ENCODE data around the gene FBXL14.

The FBXL14 gene

GRCh38 chr12:1619587-1619986 is 25.2 kb upstream of the FBXL14 start:
- DNase-seq (ENCODE audit: extremely low read depth, low read depth), result no peak
- H3K4me3 ChIP-seq (replicated peaks; ENCODE audit: low read depth, low read length), result no peak overlapping the region
- TF ChIP-seq, protein P1, sequence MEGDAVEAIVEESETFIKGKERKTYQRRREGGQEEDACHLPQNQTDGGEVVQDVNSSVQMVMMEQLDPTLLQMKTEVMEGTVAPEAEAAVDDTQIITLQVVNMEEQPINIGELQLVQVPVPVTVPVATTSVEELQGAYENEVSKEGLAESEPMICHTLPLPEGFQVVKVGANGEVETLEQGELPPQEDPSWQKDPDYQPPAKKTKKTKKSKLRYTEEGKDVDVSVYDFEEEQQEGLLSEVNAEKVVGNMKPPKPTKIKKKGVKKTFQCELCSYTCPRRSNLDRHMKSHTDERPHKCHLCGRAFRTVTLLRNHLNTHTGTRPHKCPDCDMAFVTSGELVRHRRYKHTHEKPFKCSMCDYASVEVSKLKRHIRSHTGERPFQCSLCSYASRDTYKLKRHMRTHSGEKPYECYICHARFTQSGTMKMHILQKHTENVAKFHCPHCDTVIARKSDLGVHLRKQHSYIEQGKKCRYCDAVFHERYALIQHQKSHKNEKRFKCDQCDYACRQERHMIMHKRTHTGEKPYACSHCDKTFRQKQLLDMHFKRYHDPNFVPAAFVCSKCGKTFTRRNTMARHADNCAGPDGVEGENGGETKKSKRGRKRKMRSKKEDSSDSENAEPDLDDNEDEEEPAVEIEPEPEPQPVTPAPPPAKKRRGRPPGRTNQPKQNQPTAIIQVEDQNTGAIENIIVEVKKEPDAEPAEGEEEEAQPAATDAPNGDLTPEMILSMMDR (IDR thresholded peaks at IDR 0.05; ENCODE audit: low read depth, low read length, missing control alignments), result no peak

GRCh38 chr12:1619159-1619558 is 24.8 kb upstream of the FBXL14 start:
- no peak for DNase-seq (ENCODE audit: extremely low read depth, low read depth)
- no peak overlapping the region for H3K4me3 ChIP-seq (replicated peaks; ENCODE audit: low read depth, low read length)
- TF ChIP-seq, protein P1 (IDR thresholded peaks at IDR 0.05; ENCODE audit: low read depth, low read length, missing control alignments), result no peak

DNA sequence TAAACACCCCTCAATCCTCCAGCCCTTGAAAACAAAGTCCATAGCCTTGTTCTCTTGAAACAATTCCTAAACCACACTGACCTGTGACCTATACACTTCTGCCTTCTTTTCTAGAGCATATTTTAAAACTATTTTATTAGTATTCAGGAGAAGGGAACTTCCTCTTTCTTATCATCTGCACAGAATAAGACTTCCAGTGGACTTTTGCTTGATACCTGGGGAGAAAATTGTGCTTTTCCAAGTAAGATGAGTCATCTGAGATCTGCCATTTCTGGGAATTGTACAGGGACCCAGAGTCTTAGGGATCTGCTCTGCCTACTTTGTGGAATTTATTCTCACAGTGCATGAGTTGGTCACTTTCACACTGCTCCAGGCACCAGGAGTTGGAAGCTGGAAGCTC is 24.1 kb upstream of the FBXL14 start:
- no peak for DNase-seq (ENCODE audit: extremely low read depth, low read depth)
- no peak overlapping the region for H3K4me3 ChIP-seq (replicated peaks; ENCODE audit: low read depth, low read length)
- TF ChIP-seq, protein P1 (IDR thresholded peaks at IDR 0.05; ENCODE audit: low read depth, low read length, missing control alignments), result no peak

GRCh38 chr12:1616233-1617066 is 22.1 kb upstream of the FBXL14 start:
- TF ChIP-seq, protein P1 (IDR thresholded peaks at IDR 0.05; ENCODE audit: low read depth, low read length, missing control alignments), result no peak

DNA sequence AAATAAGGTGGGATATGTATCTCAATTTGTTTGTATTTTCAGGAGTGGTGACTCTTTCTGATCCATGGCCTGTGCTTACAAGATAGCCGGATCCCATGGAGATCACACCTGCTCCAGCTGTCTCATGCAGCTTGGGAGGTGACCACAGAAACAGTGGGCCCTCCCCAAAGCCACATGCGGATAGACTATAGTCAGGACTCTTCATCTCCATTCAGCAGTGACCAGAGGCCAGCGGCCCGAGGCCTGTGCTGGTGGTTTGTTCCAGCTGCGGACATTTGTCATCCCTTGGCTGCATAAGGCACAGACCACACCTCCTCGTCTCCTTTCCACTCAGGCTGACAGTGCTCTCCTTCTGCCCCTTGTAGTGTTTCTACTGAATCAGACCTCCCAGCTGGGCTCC is 20.0 kb upstream of the FBXL14 start:
- TF ChIP-seq, protein P1 (IDR thresholded peaks at IDR 0.05; ENCODE audit: low read depth, low read length, missing control alignments), result no peak

More at GRCh38 chr12:1616233-1617066, 22.1 kb upstream of the FBXL14 start:
- DNase-seq (ENCODE audit: extremely low read depth, low read depth), result no peak
- H3K4me3 ChIP-seq (replicated peaks; ENCODE audit: low read depth, low read length), result no peak overlapping the region

GRCh38 chr12:1613860-1614259 is 19.5 kb upstream of the FBXL14 start:
- DNase-seq (ENCODE audit: extremely low read depth, low read depth), result no peak
- TF ChIP-seq, protein P1 (IDR thresholded peaks at IDR 0.05; ENCODE audit: low read depth, low read length, missing control alignments), result no peak
- no peak overlapping the region for H3K4me3 ChIP-seq (replicated peaks; ENCODE audit: low read depth, low read length)

More for the DNA sequence above, 20.0 kb upstream of the FBXL14 start:
- no peak for DNase-seq (ENCODE audit: extremely low read depth, low read depth)
- no peak overlapping the region for H3K4me3 ChIP-seq (replicated peaks; ENCODE audit: low read depth, low read length)

Data from HFF-Myc (cell line).